Smooth muscle cell (in vitro differentiated cells): ENCODE results near the gene FN1. TPM values are rescaled to one million over a fixed set of nuclear protein-coding genes. Genes with fewer than 3 reads are reported as not detected.

Experiments
- DNase-seq: peaks from one replicate; lab custom pipeline; 2025; ENCODE audit not compliant: unreplicated experiment; lab: John Stamatoyannopoulos, UW
- H2AFZ ChIP-seq: fragments of 200-600 bp; sonication (generic); 2 replicates; pipeline ENCODE4 v1.6.0; 2016; ENCODE audit warnings: antibody characterized with exemption, low read depth, mild to moderate bottlenecking
- H3F3A ChIP-seq: fragments of 200-600 bp; sonication (generic); 2 replicates; pipeline ENCODE4 v1.6.0; 2017; ENCODE audit warnings: antibody characterized with exemption, low read depth
- H3K27ac ChIP-seq: fragments of 200-600 bp; sonication (generic); 2 replicates; pipeline ENCODE4 v1.5.1; 2016; ENCODE audit warnings: low read depth, mild to moderate bottlenecking
- H3K27me3 ChIP-seq: fragments of 200-600 bp; sonication (generic); 2 replicates; pipeline ENCODE4 v1.6.1; 2016; ENCODE audit warnings: low read depth, mild to moderate bottlenecking
- H3K36me3 ChIP-seq: fragments of 200-600 bp; sonication (generic); 2 replicates; pipeline ENCODE4 v1.5.1; 2016; ENCODE audit warnings: low read depth
- H3K4me1 ChIP-seq: fragments of 200-600 bp; sonication (generic); 2 replicates; pipeline ENCODE4 v1.5.1; 2016; ENCODE audit warnings: low read depth
- H3K4me2 ChIP-seq: fragments of 200-600 bp; sonication (generic); 2 replicates; pipeline ENCODE4 v1.6.0; 2016; ENCODE audit warnings: mild to moderate bottlenecking
- H3K4me3 ChIP-seq: fragments of 200-600 bp; sonication (generic); 2 replicates; pipeline ENCODE4 v1.5.1; 2016; ENCODE audit warnings: mild to moderate bottlenecking
- H3K79me2 ChIP-seq: fragments of 200-600 bp; sonication (generic); 2 replicates; pipeline ENCODE4 v1.6.0; 2016; ENCODE audit warnings: low read depth, mild to moderate bottlenecking
- H3K9ac ChIP-seq: fragments of 200-600 bp; sonication (generic); 2 replicates; pipeline ENCODE4 v1.6.0; 2016; ENCODE audit warnings: low read depth
- H3K9me3 ChIP-seq: fragments of 200-600 bp; sonication (generic); replicated peaks from 2 replicates; pipeline ENCODE4 v1.5.1; 2016; ENCODE audit warnings: low read depth
- H4K20me1 ChIP-seq: fragments of 200-600 bp; sonication (generic); 2 replicates; pipeline ENCODE4 v1.6.0; 2016; ENCODE audit warnings: low read depth
- WGBS: methylation state at CpG from one replicate; pipeline ENCODE4 v1.1.7; 2016; ENCODE audit warnings: low lambda C conversion rate; 5-methylcytosine and 5-hydroxymethylcytosine counted together
- polyA plus RNA-seq: library from polyadenylated mRNA; unstranded; fragments of >200 nt; fragmentation: Nextera tagmentation; extraction: Ambion mirVana; gene quantifications from 2 replicates; pipeline ENCODE4 v1.2.1, GENCODE V29; 2016
- total RNA-seq: library from RNA; depleted of rRNA; stranded (reverse); fragments of >200 nt; gene quantifications from 2 replicates; pipeline ENCODE4 v1.2.3, GENCODE V29; 2014
- TF ChIP-seq, protein P1 (sequence below): fragments of 200-600 bp; sonication (generic); IDR thresholded peaks from 2 replicates; pipeline ENCODE4 v1.5.1; 2017; ENCODE audit warnings: borderline replicate concordance, mild to moderate bottlenecking, antibody characterized with exemption; ENCODE audit not compliant: insufficient read depth, poor library complexity, severe bottlenecking

Gene FN1
- total and polyA plus RNA-seq, 2 experiments from 2014 or later, result 10,917 to 21,295 TPM

DNA sequence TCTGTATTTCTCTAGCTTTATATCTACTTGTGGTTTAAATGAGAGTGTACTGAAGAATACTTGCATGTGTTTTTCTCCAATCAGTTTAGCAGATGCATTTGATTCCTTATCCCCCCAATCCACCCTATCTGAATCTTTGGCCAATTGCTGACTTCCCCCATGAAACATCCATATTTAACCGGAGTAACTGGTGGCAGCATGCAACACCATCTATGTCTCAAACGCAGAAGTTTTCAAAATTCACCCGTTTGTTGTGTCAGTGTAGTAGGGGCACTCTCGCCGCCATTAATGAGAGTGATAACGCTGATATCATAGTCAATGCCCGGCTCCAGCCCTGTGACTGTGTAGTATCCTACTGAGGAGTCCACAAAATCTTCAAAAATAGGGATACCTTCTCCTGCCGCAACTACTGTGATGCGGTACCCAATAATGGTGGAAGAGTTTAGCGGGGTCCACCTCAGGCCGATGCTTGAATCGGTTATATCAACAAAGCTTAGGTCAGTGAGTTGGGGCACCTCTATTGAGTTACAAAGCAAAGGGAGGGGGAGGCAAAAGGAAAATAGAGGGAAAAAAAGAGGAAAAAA lies 43.1 kb downstream of the FN1 start:
- peaks cover 100% of the 10 kb centered on the region for H4K20me1 ChIP-seq
- H3K79me2 ChIP-seq, result peaks cover 5% of the 10 kb centered on the region
- 94% methylated on average over 12 of the region's 12 CpGs for WGBS
- no peak overlapping the region for H3K9ac ChIP-seq
- DNase-seq, result no peak
- H3K27me3 ChIP-seq, result no peaks in the 10 kb centered on the region
- peaks cover 94% of the 10 kb centered on the region for H3F3A ChIP-seq
- H3K4me2 ChIP-seq, result peak overlapping the region; percentile 4
- H2AFZ ChIP-seq, result no peak overlapping the region
- no peaks in the 10 kb centered on the region for H3K4me1 ChIP-seq
- peak overlapping the region; percentile 82 for H3K27ac ChIP-seq
- no peaks in the 10 kb centered on the region for H3K9me3 ChIP-seq
- TF ChIP-seq, protein P1, sequence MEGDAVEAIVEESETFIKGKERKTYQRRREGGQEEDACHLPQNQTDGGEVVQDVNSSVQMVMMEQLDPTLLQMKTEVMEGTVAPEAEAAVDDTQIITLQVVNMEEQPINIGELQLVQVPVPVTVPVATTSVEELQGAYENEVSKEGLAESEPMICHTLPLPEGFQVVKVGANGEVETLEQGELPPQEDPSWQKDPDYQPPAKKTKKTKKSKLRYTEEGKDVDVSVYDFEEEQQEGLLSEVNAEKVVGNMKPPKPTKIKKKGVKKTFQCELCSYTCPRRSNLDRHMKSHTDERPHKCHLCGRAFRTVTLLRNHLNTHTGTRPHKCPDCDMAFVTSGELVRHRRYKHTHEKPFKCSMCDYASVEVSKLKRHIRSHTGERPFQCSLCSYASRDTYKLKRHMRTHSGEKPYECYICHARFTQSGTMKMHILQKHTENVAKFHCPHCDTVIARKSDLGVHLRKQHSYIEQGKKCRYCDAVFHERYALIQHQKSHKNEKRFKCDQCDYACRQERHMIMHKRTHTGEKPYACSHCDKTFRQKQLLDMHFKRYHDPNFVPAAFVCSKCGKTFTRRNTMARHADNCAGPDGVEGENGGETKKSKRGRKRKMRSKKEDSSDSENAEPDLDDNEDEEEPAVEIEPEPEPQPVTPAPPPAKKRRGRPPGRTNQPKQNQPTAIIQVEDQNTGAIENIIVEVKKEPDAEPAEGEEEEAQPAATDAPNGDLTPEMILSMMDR, result no peak
- peaks cover 77% of the 10 kb centered on the region for H3K36me3 ChIP-seq
- H3K4me3 ChIP-seq, result no peak overlapping the region

DNA sequence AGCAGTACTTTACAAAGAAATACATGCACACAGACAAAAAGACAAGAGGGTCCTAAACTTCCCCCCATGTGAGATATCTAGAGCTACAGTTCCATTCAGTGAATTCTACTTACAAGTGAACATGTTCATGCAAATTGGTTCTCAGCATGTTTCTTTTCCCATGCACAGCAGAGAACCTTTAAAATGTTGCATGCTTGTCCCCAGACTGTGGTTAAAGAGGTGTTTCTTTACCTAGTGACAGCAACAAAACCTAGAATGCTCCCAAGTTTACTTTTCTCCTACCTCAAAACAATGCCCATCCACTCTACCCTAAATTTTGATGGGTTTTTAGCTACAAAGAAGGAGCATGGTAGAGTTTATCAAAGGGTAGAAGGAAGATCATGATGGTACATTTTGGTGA lies 43.7 kb downstream of the FN1 start:
- peak overlapping the region; percentile 82 for H3K27ac ChIP-seq
- H3K4me2 ChIP-seq, result no peak overlapping the region

DNA sequence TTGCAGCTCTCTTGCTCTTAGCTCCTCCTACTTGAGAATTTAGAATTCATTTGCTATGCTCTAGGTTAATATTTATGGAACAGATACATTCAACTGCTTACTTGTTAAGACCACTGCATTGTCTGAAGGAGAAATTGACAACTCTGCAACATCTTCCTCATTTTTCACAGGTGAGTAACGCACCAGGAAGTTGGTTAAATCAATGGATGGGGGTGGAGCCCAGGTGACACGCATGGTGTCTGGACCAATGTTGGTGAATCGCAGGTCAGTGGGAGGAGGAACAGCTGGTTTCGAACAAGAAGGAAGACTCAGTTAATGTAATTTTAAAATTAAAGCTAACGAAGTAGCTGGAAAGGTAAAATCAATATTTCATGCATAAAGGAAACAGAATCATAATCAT lies 44.3 kb downstream of the FN1 start:
- peaks cover 100% of the 10 kb centered on the region for H4K20me1 ChIP-seq
- H3K9me3 ChIP-seq, result no peaks in the 10 kb centered on the region
- no peak for DNase-seq
- H3K36me3 ChIP-seq, result peaks cover 78% of the 10 kb centered on the region
- 90% methylated on average over 5 of the region's 5 CpGs for WGBS
- H3K9ac ChIP-seq, result no peak overlapping the region
- TF ChIP-seq, protein P1, result no peak
- no peak overlapping the region for H2AFZ ChIP-seq
- no peaks in the 10 kb centered on the region for H3K4me1 ChIP-seq
- H3K27me3 ChIP-seq, result no peaks in the 10 kb centered on the region
- H3F3A ChIP-seq, result peaks cover 94% of the 10 kb centered on the region
- no peak overlapping the region for H3K4me2 ChIP-seq
- no peak overlapping the region for H3K4me3 ChIP-seq
- peak overlapping the region; percentile 82 for H3K27ac ChIP-seq
- H3K79me2 ChIP-seq, result peaks cover 5% of the 10 kb centered on the region

More for the DNA sequence above, 43.7 kb downstream of the FN1 start:
- no peak overlapping the region for H2AFZ ChIP-seq
- H3K4me3 ChIP-seq, result no peak overlapping the region
- H4K20me1 ChIP-seq, result peaks cover 100% of the 10 kb centered on the region
- H3K36me3 ChIP-seq, result peaks cover 77% of the 10 kb centered on the region
- H3K79me2 ChIP-seq, result peaks cover 5% of the 10 kb centered on the region
- no peak overlapping the region for H3K9ac ChIP-seq
- TF ChIP-seq, protein P1, result no peak
- H3K4me1 ChIP-seq, result no peaks in the 10 kb centered on the region
- peaks cover 96% of the 10 kb centered on the region for H3F3A ChIP-seq
- no peaks in the 10 kb centered on the region for H3K27me3 ChIP-seq
- no peaks in the 10 kb centered on the region for H3K9me3 ChIP-seq
- no peak for DNase-seq

DNA sequence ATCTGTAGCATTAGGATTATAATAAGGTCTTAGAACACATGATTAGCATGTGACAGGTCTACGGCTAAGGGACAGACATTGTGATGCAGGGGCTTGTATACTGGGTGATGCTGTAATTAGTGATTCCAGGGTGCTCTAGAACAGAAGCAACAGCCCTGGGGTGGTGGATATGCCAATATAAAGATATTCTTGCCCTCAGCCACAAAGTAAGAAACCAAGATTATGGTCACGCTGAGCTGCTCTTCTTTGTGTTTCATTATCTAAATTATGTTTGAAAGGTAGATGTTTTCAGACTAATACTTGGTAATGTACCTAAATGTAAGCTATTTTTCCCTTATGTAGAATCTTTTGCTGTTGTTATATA lies 45.3 kb downstream of the FN1 start:
- Histone ChIP-seq H4K20me1 (peaks cover 100% of the 10 kb centered on the region), H3K9me3 (no peaks in the 10 kb centered on the region), H3K4me2 (no peak overlapping the region), H3F3A (peaks cover 90% of the 10 kb centered on the region), H3K4me1 (no peaks in the 10 kb centered on the region), H2AFZ (no peak overlapping the region), H3K27ac (peak overlapping the region; percentile 82), H3K4me3 (no peak overlapping the region), H3K79me2 (peaks cover 5% of the 10 kb centered on the region), H3K36me3 (peaks cover 74% of the 10 kb centered on the region), H3K9ac (no peak overlapping the region), H3K27me3 (no peaks in the 10 kb centered on the region)
- no peak for DNase-seq
- WGBS, result 83% methylated on average over 2 of the region's 2 CpGs
- TF ChIP-seq, protein P1, result no peak
